22Rv1 (cell line): ENCODE results near the gene ZNF326.

ENCODE experiments used
- CTCF ChIP-seq: fragments of 450-650 bp; IDR thresholded peaks from 2 replicates; pipeline ENCODE4 v1.5.1; 2017; ENCODE audit warnings: mild to moderate bottlenecking
- ZFX ChIP-seq: fragments of 450-650 bp; IDR thresholded peaks from 2 replicates; pipeline ENCODE4 v1.6.1; 2017; ENCODE audit warnings: antibody characterized with exemption, borderline replicate concordance

GRCh38 chr1:89959719-89960118 is 35.2 kb upstream of the ZNF326 start:
- TF ChIP-seq CTCF (no peak), ZFX (no peak)
